ENCODE data around the gene PRKCE. TPM values are rescaled to one million over a fixed set of nuclear protein-coding genes. Genes with fewer than 3 reads are reported as not detected.

The PRKCE gene
- total and polyA plus RNA-seq, 4 donors = 2.5 to 38.6 (median 5.8) TPM

DNA sequence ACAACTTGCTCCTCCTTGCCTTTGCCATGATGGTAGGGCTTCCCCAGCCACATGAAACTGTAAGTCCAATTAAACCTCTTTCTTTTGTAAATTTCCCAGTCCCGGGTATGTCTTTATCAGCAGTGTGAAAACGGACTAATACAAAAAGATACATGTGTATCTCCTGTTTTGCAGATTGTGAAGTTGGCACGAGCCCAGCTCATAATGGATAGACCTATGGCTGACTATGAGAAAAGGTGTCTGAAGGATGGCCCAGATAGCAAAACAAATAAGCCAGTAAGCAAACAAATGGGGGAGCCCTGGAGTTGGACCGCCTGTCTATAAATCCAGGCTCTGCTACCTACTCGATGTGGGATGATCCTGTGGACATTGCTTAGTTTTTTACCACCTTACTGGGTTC is 15.5 kb upstream of the PRKCE start:
- H3K36me3 ChIP-seq (ENCODE audit: control insufficient read depth in 4 of 4, insufficient read depth in 3 of 4, low read depth in 1 of 4, low read length in 3 of 4) = no peaks in the 10 kb centered on the region

DNA sequence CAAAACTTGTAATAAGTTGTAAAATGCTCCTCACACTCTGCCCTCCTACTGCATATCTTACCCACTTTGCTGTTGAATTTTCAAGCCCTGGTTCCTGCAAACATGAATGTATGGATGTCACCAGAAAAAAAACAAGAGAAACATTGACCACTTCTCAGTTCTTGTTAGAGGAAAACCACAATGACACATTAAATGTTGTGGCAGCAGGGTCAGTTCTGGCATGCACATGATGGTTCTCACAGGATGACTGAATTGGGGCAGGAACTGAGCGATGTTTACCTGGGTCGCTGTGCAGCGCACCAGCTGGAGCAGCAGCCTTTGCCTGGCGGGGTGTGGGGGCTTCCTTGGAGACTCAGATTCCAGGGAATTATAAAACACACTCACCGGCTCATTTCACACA is 14.0 kb upstream of the PRKCE start:
- WGBS = 83% methylated on average over 5 of the region's 5 CpGs

More for the DNA sequence above, 15.5 kb upstream of the PRKCE start:
- DNase-seq (ENCODE audit: low spot score) = no peak
- H3K9me3 ChIP-seq (ENCODE audit: control insufficient read depth in 4 of 4, low read length in 3 of 4) = no peaks in the 10 kb centered on the region
- TF ChIP-seq TAF1 (conservative IDR thresholded peaks at IDR 0.05) (no peak), SP1 (IDR thresholded peaks at IDR 0.05) (no peak), YY1 (IDR thresholded peaks at IDR 0.05) (no peak), GABPA (IDR thresholded peaks at IDR 0.05 in 1 of 2, conservative IDR thresholded peaks at IDR 0.05 in 1 of 2) (no peak), FOXA2 (IDR thresholded peaks at IDR 0.05) (no peak), JUND (IDR thresholded peaks at IDR 0.05) (no peak), HNF4G (IDR thresholded peaks at IDR 0.05) (no peak), EGR1 (IDR thresholded peaks at IDR 0.05; ENCODE audit: low read depth in 2 of 2) (no peak), HNF4A (conservative IDR thresholded peaks at IDR 0.05) (no peak)
- TF ChIP-seq, protein P1, sequence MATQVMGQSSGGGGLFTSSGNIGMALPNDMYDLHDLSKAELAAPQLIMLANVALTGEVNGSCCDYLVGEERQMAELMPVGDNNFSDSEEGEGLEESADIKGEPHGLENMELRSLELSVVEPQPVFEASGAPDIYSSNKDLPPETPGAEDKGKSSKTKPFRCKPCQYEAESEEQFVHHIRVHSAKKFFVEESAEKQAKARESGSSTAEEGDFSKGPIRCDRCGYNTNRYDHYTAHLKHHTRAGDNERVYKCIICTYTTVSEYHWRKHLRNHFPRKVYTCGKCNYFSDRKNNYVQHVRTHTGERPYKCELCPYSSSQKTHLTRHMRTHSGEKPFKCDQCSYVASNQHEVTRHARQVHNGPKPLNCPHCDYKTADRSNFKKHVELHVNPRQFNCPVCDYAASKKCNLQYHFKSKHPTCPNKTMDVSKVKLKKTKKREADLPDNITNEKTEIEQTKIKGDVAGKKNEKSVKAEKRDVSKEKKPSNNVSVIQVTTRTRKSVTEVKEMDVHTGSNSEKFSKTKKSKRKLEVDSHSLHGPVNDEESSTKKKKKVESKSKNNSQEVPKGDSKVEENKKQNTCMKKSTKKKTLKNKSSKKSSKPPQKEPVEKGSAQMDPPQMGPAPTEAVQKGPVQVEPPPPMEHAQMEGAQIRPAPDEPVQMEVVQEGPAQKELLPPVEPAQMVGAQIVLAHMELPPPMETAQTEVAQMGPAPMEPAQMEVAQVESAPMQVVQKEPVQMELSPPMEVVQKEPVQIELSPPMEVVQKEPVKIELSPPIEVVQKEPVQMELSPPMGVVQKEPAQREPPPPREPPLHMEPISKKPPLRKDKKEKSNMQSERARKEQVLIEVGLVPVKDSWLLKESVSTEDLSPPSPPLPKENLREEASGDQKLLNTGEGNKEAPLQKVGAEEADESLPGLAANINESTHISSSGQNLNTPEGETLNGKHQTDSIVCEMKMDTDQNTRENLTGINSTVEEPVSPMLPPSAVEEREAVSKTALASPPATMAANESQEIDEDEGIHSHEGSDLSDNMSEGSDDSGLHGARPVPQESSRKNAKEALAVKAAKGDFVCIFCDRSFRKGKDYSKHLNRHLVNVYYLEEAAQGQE (IDR thresholded peaks at IDR 0.05) = no peak
- no peak overlapping the region for H3K27ac ChIP-seq (ENCODE audit: low read depth in 1 of 2, low read length in 2 of 2)
- no peaks in the 10 kb centered on the region for H3K4me1 ChIP-seq (ENCODE audit: control insufficient read depth in 4 of 4, insufficient read depth in 4 of 4, low read length in 3 of 4)
- 82% methylated on average over 5 of the region's 5 CpGs for WGBS
- H3K4me3 ChIP-seq (ENCODE audit: low read depth in 1 of 3, low read length in 3 of 3) = no peak overlapping the region
- H3K27me3 ChIP-seq (ENCODE audit: control insufficient read depth in 4 of 4, insufficient read depth in 4 of 4, low read length in 3 of 4) = no peaks in the 10 kb centered on the region
- no peak overlapping the region for H3K9ac ChIP-seq (ENCODE audit: low read depth in 1 of 2, low read length in 2 of 2)

GRCh38 chr2:45640576-45640975 is 10.9 kb upstream of the PRKCE start:
- no peaks in the 10 kb centered on the region for H3K36me3 ChIP-seq (ENCODE audit: control insufficient read depth in 4 of 4, insufficient read depth in 3 of 4, low read depth in 1 of 4, low read length in 3 of 4)
- no peak for DNase-seq (ENCODE audit: low spot score)
- WGBS = 78% methylated on average over 2 of the region's 2 CpGs
- no peaks in the 10 kb centered on the region for H3K9me3 ChIP-seq (ENCODE audit: control insufficient read depth in 4 of 4, low read length in 3 of 4)
- H3K4me1 ChIP-seq (ENCODE audit: control insufficient read depth in 4 of 4, insufficient read depth in 4 of 4, low read length in 3 of 4) = peaks cover 0 to 13% (median 8%) of the 10 kb centered on the region in 4 donors
- TF ChIP-seq RXRA (IDR thresholded peaks at IDR 0.05) = no peak
- TF ChIP-seq, protein P2, sequence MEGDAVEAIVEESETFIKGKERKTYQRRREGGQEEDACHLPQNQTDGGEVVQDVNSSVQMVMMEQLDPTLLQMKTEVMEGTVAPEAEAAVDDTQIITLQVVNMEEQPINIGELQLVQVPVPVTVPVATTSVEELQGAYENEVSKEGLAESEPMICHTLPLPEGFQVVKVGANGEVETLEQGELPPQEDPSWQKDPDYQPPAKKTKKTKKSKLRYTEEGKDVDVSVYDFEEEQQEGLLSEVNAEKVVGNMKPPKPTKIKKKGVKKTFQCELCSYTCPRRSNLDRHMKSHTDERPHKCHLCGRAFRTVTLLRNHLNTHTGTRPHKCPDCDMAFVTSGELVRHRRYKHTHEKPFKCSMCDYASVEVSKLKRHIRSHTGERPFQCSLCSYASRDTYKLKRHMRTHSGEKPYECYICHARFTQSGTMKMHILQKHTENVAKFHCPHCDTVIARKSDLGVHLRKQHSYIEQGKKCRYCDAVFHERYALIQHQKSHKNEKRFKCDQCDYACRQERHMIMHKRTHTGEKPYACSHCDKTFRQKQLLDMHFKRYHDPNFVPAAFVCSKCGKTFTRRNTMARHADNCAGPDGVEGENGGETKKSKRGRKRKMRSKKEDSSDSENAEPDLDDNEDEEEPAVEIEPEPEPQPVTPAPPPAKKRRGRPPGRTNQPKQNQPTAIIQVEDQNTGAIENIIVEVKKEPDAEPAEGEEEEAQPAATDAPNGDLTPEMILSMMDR (IDR thresholded peaks at IDR 0.05; ENCODE audit: low read depth, low read length, missing input control) = no peak
- no peak for TF ChIP-seq HNF4A (conservative IDR thresholded peaks at IDR 0.05)
- TF ChIP-seq HNF4G (IDR thresholded peaks at IDR 0.05) = no peak
- TF ChIP-seq SP1 (IDR thresholded peaks at IDR 0.05) = no peak
- TF ChIP-seq TAF1 (conservative IDR thresholded peaks at IDR 0.05) = no peak
- TF ChIP-seq, protein P3, sequence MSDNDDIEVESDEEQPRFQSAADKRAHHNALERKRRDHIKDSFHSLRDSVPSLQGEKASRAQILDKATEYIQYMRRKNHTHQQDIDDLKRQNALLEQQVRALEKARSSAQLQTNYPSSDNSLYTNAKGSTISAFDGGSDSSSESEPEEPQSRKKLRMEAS (IDR thresholded peaks at IDR 0.05) = no peak
- no peak for TF ChIP-seq RAD21 (IDR thresholded peaks at IDR 0.05)
- TF ChIP-seq FOXA2 (IDR thresholded peaks at IDR 0.05) = no peak
- TF ChIP-seq ZBTB33 (IDR thresholded peaks at IDR 0.05) = no peak
- no peak overlapping the region for H3K27ac ChIP-seq (ENCODE audit: low read depth in 1 of 2, low read length in 2 of 2)
- H3K27me3 ChIP-seq (ENCODE audit: control insufficient read depth in 4 of 4, insufficient read depth in 4 of 4, low read length in 3 of 4) = no peaks in the 10 kb centered on the region
- no peak overlapping the region for H3K4me3 ChIP-seq (ENCODE audit: low read depth in 1 of 3, low read length in 3 of 3)
- no peak overlapping the region for H3K9ac ChIP-seq (ENCODE audit: low read depth in 1 of 2, low read length in 2 of 2)

More for the DNA sequence above, 14.0 kb upstream of the PRKCE start:
- no peak for TF ChIP-seq FOXA2 (IDR thresholded peaks at IDR 0.05)
- TF ChIP-seq EGR1 (IDR thresholded peaks at IDR 0.05; ENCODE audit: low read depth in 2 of 2) = no peak
- TF ChIP-seq TAF1 (conservative IDR thresholded peaks at IDR 0.05) = no peak
- TF ChIP-seq HNF4G (IDR thresholded peaks at IDR 0.05) = no peak
- H3K4me1 ChIP-seq (ENCODE audit: control insufficient read depth in 4 of 4, insufficient read depth in 4 of 4, low read length in 3 of 4) = no peaks in the 10 kb centered on the region
- no peak for DNase-seq (ENCODE audit: low spot score)
- no peaks in the 10 kb centered on the region for H3K27me3 ChIP-seq (ENCODE audit: control insufficient read depth in 4 of 4, insufficient read depth in 4 of 4, low read length in 3 of 4)
- H3K9me3 ChIP-seq (ENCODE audit: control insufficient read depth in 4 of 4, low read length in 3 of 4) = no peaks in the 10 kb centered on the region
- H3K27ac ChIP-seq (ENCODE audit: low read depth in 1 of 2, low read length in 2 of 2) = no peak overlapping the region
- no peak overlapping the region for H3K9ac ChIP-seq (ENCODE audit: low read depth in 1 of 2, low read length in 2 of 2)
- no peak overlapping the region for H3K4me3 ChIP-seq (ENCODE audit: low read depth in 1 of 3, low read length in 3 of 3)
- no peaks in the 10 kb centered on the region for H3K36me3 ChIP-seq (ENCODE audit: control insufficient read depth in 4 of 4, insufficient read depth in 3 of 4, low read depth in 1 of 4, low read length in 3 of 4)

Measured in liver (tissue), 9 donors.